RWPE2 (cell line): ENCODE results near the gene MIER2.
A peak's percentile ranks its signal among the peaks of the same experiment; 100 is the strongest.

ENCODE experiments used
- ATAC-seq: fragments of 200-7000 bp; cut with Tn5 transposase; 3 replicates; pipeline ENCODE4 v1.9.1; 2021; ENCODE audit warnings: low read depth
- DNase-seq: peaks from one replicate; pipeline ENCODE4 v3.0.0-alpha.2; 2020; ENCODE audit warnings: low spot score
- H3K27ac ChIP-seq: fragments of 450-650 bp; 2 replicates; pipeline ENCODE4 v1.5.1; 2017; ENCODE audit warnings: mild to moderate bottlenecking; ENCODE audit not compliant: poor library complexity, severe bottlenecking
- H3K27me3 ChIP-seq: fragments of 250-450 bp; sonication (Bioruptor Pico); 2 replicates; pipeline ENCODE4 v1.5.1; 2021; ENCODE audit warnings: mild to moderate bottlenecking, moderate library complexity; ENCODE audit not compliant: insufficient read depth, poor library complexity, severe bottlenecking
- H3K36me3 ChIP-seq: fragments of 250-450 bp; sonication (Bioruptor Pico); 2 replicates; pipeline ENCODE4 v1.5.1; 2020; ENCODE audit warnings: low read depth, mild to moderate bottlenecking, moderate library complexity
- H3K4me1 ChIP-seq: fragments of 250-450 bp; sonication (Bioruptor Pico); 2 replicates; pipeline ENCODE4 v1.5.1; 2021; ENCODE audit warnings: mild to moderate bottlenecking, moderate library complexity; ENCODE audit not compliant: insufficient read depth, poor library complexity, severe bottlenecking
- H3K4me3 ChIP-seq: fragments of 250-450 bp; sonication (Bioruptor Pico); 2 replicates; pipeline ENCODE4 v1.5.1; 2021; ENCODE audit warnings: mild to moderate bottlenecking, moderate library complexity; ENCODE audit not compliant: severe bottlenecking
- H3K9me3 ChIP-seq: fragments of 250-450 bp; sonication (Bioruptor Pico); 2 replicates; pipeline ENCODE4 v1.5.1; 2021; ENCODE audit warnings: mild to moderate bottlenecking, moderate library complexity; ENCODE audit not compliant: severe bottlenecking
- CTCF ChIP-seq: fragments of 450-650 bp; IDR thresholded peaks from one replicate; pipeline ENCODE4 v1.5.1; 2017; ENCODE audit warnings: mild to moderate bottlenecking, moderate library complexity; ENCODE audit not compliant: poor library complexity, severe bottlenecking

MIER2 gene

GRCh38 chr19:296476-297225, 47.9 kb downstream of the MIER2 start:
- ATAC-seq (no peak), DNase-seq (no peak)
- H3K4me3 ChIP-seq: no peak overlapping the region
- no peaks in the 10 kb centered on the region for H3K4me1 ChIP-seq
- no peaks in the 10 kb centered on the region for H3K36me3 ChIP-seq
- no peak overlapping the region for H3K27ac ChIP-seq
- H3K9me3 ChIP-seq: no peaks in the 10 kb centered on the region
- peaks cover 19% of the 10 kb centered on the region for H3K27me3 ChIP-seq
- TF ChIP-seq CTCF: no peak

GRCh38 chr19:295687-296370, 48.8 kb downstream of the MIER2 start:
- no peaks in the 10 kb centered on the region for H3K4me1 ChIP-seq
- H3K36me3 ChIP-seq: no peaks in the 10 kb centered on the region
- H3K27me3 ChIP-seq: peaks cover 19% of the 10 kb centered on the region
- no peak overlapping the region for H3K4me3 ChIP-seq
- TF ChIP-seq CTCF: no peak
- DNase-seq: no peak
- no peaks in the 10 kb centered on the region for H3K9me3 ChIP-seq
- H3K27ac ChIP-seq: no peak overlapping the region
- no peak for ATAC-seq

- TF ChIP-seq CTCF: peak; percentile 71
- Histone ChIP-seq H3K27me3 (peaks cover 19% of the 10 kb centered on the region), H3K9me3 (no peaks in the 10 kb centered on the region), H3K4me3 (no peak overlapping the region), H3K27ac (no peak overlapping the region), H3K4me1 (no peaks in the 10 kb centered on the region), H3K36me3 (no peaks in the 10 kb centered on the region)
- DNase-seq: peak; percentile 57
- peak; percentile 50 for ATAC-seq
Measured at GRCh38 chr19:294946-295686, 49.5 kb downstream of the MIER2 start.

GRCh38 chr19:294341-294945, 50.2 kb downstream of the MIER2 start:
- no peak overlapping the region for H3K27ac ChIP-seq
- no peak overlapping the region for H3K4me3 ChIP-seq
- H3K4me1 ChIP-seq: peaks cover 3% of the 10 kb centered on the region
- H3K27me3 ChIP-seq: peaks cover 19% of the 10 kb centered on the region
- DNase-seq (no peak), ATAC-seq (no peak)
- no peak for TF ChIP-seq CTCF
- H3K36me3 ChIP-seq: no peaks in the 10 kb centered on the region
- H3K9me3 ChIP-seq: no peaks in the 10 kb centered on the region
